ENCODE measurements around the gene FPGT. TPM values are rescaled to one million over a fixed set of nuclear protein-coding genes. Genes with fewer than 3 reads are reported as not detected.
"Not testable (repeated sequence)": the region's sequence is repeated elsewhere in the genome, so short reads cannot be mapped to it uniquely, and the experiment has no call there.

Gene FPGT
- total and polyA plus RNA-seq, 2 experiments from 2014 or later, result 2.6 to 4.2 TPM

DNA sequence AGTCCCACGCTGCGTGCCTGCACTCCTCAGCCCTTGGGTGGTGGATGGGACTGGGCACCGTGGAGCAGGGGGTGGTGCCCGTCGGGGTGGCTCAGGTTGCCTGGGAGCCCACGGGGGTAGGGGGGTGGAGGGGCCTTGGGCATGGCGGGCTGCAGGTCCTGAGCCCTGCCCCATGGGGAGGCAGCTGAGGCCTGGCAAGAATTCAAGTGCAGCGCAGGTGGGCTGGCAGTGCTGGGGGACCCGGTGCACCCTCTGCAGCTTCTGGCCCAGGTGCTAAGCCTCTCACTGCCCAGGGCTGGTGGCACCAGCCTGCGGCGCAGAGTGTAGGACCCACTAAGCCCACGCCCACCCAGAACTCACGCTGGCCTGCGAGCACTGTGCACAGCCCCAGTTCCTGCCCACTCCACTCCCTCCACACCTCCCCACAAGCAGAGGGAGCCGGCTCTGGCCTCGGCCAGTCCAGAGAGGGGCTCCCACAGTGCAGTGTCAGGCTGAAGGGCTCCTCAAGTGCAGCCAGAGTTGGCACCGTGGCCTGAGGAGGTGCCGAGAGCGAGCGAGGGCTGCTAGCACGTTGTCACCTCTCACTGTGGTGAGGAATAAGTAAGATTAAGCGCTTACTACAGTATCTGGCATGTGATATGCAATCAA is 50.0 kb downstream of the FPGT start:
- DNase-seq (ENCODE audit: low spot score) (no peak), ATAC-seq (no peak)
- Histone ChIP-seq H3K79me2 (replicated peaks; ENCODE audit: insufficient read depth) (no peaks in the 10 kb centered on the region), H3K27ac (ENCODE audit: low read depth) (no peak overlapping the region), H4K20me1 (replicated peaks; ENCODE audit: insufficient read depth) (no peaks in the 10 kb centered on the region), H3K4me3 (no peak overlapping the region), H3F3A (replicated peaks; ENCODE audit: low read depth) (no peaks in the 10 kb centered on the region), H2AFZ (no peak overlapping the region), H3K4me1 (ENCODE audit: insufficient read depth) (peaks cover 16% of the 10 kb centered on the region), H3K4me2 (no peak overlapping the region), H3K9me2 (ENCODE audit: insufficient read depth) (no peaks in the 10 kb centered on the region), H3K27me3 (ENCODE audit: insufficient read depth) (peaks cover 34% of the 10 kb centered on the region), H3K36me3 (ENCODE audit: insufficient read depth) (no peaks in the 10 kb centered on the region)
- H3K27ac Mint-ChIP-seq, result no peak overlapping the region
- TF ChIP-seq, protein P1, sequence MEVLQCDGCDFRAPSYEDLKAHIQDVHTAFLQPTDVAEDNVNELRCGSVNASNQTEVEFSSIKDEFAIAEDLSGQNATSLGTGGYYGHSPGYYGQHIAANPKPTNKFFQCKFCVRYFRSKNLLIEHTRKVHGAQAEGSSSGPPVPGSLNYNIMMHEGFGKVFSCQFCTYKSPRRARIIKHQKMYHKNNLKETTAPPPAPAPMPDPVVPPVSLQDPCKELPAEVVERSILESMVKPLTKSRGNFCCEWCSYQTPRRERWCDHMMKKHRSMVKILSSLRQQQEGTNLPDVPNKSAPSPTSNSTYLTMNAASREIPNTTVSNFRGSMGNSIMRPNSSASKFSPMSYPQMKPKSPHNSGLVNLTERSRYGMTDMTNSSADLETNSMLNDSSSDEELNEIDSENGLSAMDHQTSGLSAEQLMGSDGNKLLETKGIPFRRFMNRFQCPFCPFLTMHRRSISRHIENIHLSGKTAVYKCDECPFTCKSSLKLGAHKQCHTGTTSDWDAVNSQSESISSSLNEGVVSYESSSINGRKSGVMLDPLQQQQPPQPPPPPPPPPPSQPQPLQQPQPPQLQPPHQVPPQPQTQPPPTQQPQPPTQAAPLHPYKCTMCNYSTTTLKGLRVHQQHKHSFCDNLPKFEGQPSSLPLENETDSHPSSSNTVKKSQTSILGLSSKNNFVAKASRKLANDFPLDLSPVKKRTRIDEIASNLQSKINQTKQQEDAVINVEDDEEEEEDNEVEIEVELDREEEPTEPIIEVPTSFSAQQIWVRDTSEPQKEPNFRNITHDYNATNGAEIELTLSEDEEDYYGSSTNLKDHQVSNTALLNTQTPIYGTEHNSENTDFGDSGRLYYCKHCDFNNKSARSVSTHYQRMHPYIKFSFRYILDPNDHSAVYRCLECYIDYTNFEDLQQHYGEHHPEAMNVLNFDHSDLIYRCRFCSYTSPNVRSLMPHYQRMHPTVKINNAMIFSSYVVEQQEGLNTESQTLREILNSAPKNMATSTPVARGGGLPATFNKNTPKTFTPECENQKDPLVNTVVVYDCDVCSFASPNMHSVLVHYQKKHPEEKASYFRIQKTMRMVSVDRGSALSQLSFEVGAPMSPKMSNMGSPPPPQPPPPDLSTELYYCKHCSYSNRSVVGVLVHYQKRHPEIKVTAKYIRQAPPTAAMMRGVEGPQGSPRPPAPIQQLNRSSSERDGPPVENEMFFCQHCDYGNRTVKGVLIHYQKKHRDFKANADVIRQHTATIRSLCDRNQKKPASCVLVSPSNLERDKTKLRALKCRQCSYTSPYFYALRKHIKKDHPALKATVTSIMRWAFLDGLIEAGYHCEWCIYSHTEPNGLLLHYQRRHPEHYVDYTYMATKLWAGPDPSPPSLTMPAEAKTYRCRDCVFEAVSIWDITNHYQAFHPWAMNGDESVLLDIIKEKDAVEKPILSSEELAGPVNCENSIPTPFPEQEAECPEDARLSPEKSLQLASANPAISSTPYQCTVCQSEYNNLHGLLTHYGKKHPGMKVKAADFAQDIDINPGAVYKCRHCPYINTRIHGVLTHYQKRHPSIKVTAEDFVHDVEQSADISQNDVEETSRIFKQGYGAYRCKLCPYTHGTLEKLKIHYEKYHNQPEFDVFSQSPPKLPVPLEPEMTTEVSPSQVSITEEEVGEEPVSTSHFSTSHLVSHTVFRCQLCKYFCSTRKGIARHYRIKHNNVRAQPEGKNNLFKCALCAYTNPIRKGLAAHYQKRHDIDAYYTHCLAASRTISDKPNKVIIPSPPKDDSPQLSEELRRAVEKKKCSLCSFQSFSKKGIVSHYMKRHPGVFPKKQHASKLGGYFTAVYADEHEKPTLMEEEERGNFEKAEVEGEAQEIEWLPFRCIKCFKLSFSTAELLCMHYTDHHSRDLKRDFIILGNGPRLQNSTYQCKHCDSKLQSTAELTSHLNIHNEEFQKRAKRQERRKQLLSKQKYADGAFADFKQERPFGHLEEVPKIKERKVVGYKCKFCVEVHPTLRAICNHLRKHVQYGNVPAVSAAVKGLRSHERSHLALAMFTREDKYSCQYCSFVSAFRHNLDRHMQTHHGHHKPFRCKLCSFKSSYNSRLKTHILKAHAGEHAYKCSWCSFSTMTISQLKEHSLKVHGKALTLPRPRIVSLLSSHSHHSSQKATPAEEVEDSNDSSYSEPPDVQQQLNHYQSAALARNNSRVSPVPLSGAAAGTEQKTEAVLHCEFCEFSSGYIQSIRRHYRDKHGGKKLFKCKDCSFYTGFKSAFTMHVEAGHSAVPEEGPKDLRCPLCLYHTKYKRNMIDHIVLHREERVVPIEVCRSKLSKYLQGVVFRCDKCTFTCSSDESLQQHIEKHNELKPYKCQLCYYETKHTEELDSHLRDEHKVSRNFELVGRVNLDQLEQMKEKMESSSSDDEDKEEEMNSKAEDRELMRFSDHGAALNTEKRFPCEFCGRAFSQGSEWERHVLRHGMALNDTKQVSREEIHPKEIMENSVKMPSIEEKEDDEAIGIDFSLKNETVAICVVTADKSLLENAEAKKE (CRISPR knock-in tag; IDR thresholded peaks at IDR 0.05), result no peak
- TF ChIP-seq STAT1 (IDR thresholded peaks at IDR 0.05; ENCODE audit: unreplicated experiment), result no peak
- TF ChIP-seq, protein P2, sequence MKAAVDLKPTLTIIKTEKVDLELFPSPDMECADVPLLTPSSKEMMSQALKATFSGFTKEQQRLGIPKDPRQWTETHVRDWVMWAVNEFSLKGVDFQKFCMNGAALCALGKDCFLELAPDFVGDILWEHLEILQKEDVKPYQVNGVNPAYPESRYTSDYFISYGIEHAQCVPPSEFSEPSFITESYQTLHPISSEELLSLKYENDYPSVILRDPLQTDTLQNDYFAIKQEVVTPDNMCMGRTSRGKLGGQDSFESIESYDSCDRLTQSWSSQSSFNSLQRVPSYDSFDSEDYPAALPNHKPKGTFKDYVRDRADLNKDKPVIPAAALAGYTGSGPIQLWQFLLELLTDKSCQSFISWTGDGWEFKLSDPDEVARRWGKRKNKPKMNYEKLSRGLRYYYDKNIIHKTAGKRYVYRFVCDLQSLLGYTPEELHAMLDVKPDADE (IDR thresholded peaks at IDR 0.05), result no peak
- TF ChIP-seq, protein P3, sequence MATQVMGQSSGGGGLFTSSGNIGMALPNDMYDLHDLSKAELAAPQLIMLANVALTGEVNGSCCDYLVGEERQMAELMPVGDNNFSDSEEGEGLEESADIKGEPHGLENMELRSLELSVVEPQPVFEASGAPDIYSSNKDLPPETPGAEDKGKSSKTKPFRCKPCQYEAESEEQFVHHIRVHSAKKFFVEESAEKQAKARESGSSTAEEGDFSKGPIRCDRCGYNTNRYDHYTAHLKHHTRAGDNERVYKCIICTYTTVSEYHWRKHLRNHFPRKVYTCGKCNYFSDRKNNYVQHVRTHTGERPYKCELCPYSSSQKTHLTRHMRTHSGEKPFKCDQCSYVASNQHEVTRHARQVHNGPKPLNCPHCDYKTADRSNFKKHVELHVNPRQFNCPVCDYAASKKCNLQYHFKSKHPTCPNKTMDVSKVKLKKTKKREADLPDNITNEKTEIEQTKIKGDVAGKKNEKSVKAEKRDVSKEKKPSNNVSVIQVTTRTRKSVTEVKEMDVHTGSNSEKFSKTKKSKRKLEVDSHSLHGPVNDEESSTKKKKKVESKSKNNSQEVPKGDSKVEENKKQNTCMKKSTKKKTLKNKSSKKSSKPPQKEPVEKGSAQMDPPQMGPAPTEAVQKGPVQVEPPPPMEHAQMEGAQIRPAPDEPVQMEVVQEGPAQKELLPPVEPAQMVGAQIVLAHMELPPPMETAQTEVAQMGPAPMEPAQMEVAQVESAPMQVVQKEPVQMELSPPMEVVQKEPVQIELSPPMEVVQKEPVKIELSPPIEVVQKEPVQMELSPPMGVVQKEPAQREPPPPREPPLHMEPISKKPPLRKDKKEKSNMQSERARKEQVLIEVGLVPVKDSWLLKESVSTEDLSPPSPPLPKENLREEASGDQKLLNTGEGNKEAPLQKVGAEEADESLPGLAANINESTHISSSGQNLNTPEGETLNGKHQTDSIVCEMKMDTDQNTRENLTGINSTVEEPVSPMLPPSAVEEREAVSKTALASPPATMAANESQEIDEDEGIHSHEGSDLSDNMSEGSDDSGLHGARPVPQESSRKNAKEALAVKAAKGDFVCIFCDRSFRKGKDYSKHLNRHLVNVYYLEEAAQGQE (IDR thresholded peaks at IDR 0.05; ENCODE audit: unreplicated experiment), result no peak
- peaks cover 27% of the 10 kb centered on the region for H3K4me1 Mint-ChIP-seq
- peaks cover 13% of the 10 kb centered on the region for H3K36me3 Mint-ChIP-seq (ENCODE audit: low read depth)
- peaks cover 23% of the 10 kb centered on the region for H3K27me3 Mint-ChIP-seq (ENCODE audit: insufficient read depth, low read depth, poor library complexity)
- H3K9me3 Mint-ChIP-seq, result peaks cover 32% of the 10 kb centered on the region
- no peak overlapping the region for H3K4me3 Mint-ChIP-seq

DNA sequence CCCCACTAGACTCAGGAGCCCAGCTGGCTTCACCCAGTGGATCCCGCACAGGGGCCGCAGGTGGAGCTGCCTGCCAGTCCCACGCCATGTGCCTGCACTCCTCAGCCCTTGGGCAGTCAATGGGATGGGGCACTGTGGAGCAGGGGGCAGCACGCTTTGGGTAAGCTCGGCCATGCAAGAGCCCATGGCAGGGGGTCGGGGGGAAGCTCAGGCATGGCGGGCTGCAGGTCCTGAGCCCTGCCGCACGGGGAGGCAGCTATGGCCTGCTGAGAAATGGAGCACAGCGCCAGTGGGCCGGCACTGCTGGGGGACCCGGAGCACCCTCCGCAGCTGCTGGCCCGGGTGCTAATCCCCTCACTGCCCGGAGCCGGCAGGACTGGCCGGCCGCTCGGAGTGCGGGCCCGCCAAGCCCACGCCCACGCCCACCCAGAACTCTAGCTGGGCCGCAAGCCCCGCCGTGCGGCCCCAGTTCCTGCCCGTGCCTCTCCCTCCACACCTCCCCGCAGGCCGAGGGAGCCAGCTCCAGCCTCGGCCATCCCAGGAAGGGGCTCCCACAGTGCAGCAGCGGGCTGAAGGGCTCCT is 55.3 kb downstream of the FPGT start:
- H3K4me3 Mint-ChIP-seq; H3K36me3 Mint-ChIP-seq (ENCODE audit: low read depth); H2AFZ ChIP-seq; H3K36me3 ChIP-seq (ENCODE audit: insufficient read depth); H3K4me1 ChIP-seq (ENCODE audit: insufficient read depth); H3F3A ChIP-seq (replicated peaks; ENCODE audit: low read depth); H3K4me1 Mint-ChIP-seq; H3K27ac ChIP-seq (ENCODE audit: low read depth); H3K27me3 ChIP-seq (ENCODE audit: insufficient read depth); H3K27me3 Mint-ChIP-seq (ENCODE audit: insufficient read depth, low read depth, poor library complexity); ATAC-seq; H3K9me2 ChIP-seq (ENCODE audit: insufficient read depth); H3K4me3 ChIP-seq; H3K4me2 ChIP-seq; H3K79me2 ChIP-seq (replicated peaks; ENCODE audit: insufficient read depth); DNase-seq (ENCODE audit: low spot score); H4K20me1 ChIP-seq (replicated peaks; ENCODE audit: insufficient read depth); H3K27ac Mint-ChIP-seq: not testable (repeated sequence)
- peaks cover 16% of the 10 kb centered on the region for H3K9me3 Mint-ChIP-seq

All from GM23338 (cell line).